ENCODE measurements around the gene BANP. TPM values are rescaled to one million over a fixed set of nuclear protein-coding genes. Genes with fewer than 3 reads are reported as not detected.
"Not testable (repeated sequence)": the region's sequence is repeated elsewhere in the genome, so short reads cannot be mapped to it uniquely, and the experiment has no call there.

BANP gene
- total RNA-seq, 2 donors from 2014 or later, result 14.7 to 20.9 TPM

GRCh38 chr16:88050952-88051660 is 99.9 kb downstream of the BANP start:
- intact Hi-C loops (cut with DNase I), result no loop called here
- peak; percentile 76 for DNase-seq (ENCODE audit: low spot score)

GRCh38 chr16:88052661-88053060 is 101.4 kb downstream of the BANP start:
- intact Hi-C loops (cut with DNase I), result no loop called here
- no peak for DNase-seq (ENCODE audit: low spot score)

- intact Hi-C loops (cut with DNase I); DNase-seq (ENCODE audit: low spot score): not testable (repeated sequence)
Observed at GRCh38 chr16:88053479-88053878, 102.2 kb downstream of the BANP start.

- DNase-seq (ENCODE audit: low spot score), result no peak
- intact Hi-C loops (cut with DNase I), result no loop called here
Observed at GRCh38 chr16:88055356-88055755, 104.1 kb downstream of the BANP start.

GRCh38 chr16:88056212-88056611 is 105.0 kb downstream of the BANP start:
- intact Hi-C loops (cut with DNase I), result no loop called here
- no peak for DNase-seq (ENCODE audit: low spot score)

- intact Hi-C loops (cut with DNase I), result no loop called here
- peak; percentile 73 for DNase-seq (ENCODE audit: low spot score)
Observed at GRCh38 chr16:88057656-88058055, 106.4 kb downstream of the BANP start.

- intact Hi-C loops (cut with DNase I), result no loop called here
- peak; percentile 43 for DNase-seq (ENCODE audit: low spot score)
Observed at GRCh38 chr16:88058136-88058535, 106.9 kb downstream of the BANP start.

GRCh38 chr16:88058817-88059216 is 107.6 kb downstream of the BANP start:
- DNase-seq (ENCODE audit: low spot score), result peak; percentile 36
- intact Hi-C loops (cut with DNase I), result no loop called here

- intact Hi-C loops (cut with DNase I), result no loop called here
- DNase-seq (ENCODE audit: low spot score), result peak; percentile 62
Observed at GRCh38 chr16:88059701-88060386, 108.6 kb downstream of the BANP start.

- intact Hi-C loops (cut with DNase I), result no loop called here
- peak; percentile 66 for DNase-seq (ENCODE audit: low spot score)
Observed at GRCh38 chr16:88060524-88061219, 109.4 kb downstream of the BANP start.

GRCh38 chr16:88061346-88062110 is 110.3 kb downstream of the BANP start:
- peak; percentile 28 for DNase-seq (ENCODE audit: low spot score)
- intact Hi-C loops (cut with DNase I), result no loop called here

GRCh38 chr16:88062341-88063210 is 111.3 kb downstream of the BANP start:
- peak; percentile 85 for DNase-seq (ENCODE audit: low spot score)
- intact Hi-C loops (cut with DNase I), result no loop called here

- intact Hi-C loops (cut with DNase I), result no loop called here
- peak; percentile 85 for DNase-seq (ENCODE audit: low spot score)
Observed at GRCh38 chr16:88063211-88063773, 112.1 kb downstream of the BANP start.

GRCh38 chr16:88064011-88064888 is 113.0 kb downstream of the BANP start:
- DNase-seq (ENCODE audit: low spot score), result peak; percentile 73
- intact Hi-C loops (cut with DNase I), result no loop called here

- intact Hi-C loops (cut with DNase I), result no loop called here
- peak; percentile 58 for DNase-seq (ENCODE audit: low spot score)
Observed at GRCh38 chr16:88064889-88065746, 113.9 kb downstream of the BANP start.

- intact Hi-C loops (cut with DNase I), result no loop called here
- DNase-seq (ENCODE audit: low spot score), result peak; percentile 73
Observed at GRCh38 chr16:88065747-88066142, 114.5 kb downstream of the BANP start.

- no peak for DNase-seq (ENCODE audit: low spot score)
- intact Hi-C loops (cut with DNase I), result no loop called here
Observed at GRCh38 chr16:88066234-88066633, 115.0 kb downstream of the BANP start.
